ENCODE data around the gene ZSCAN5C. TPM values are rescaled to one million over a fixed set of nuclear protein-coding genes. Genes with fewer than 3 reads are reported as not detected.
A peak's percentile ranks its signal among the peaks of the same experiment; 100 is the strongest.
"Not testable (repeated sequence)": the region's sequence is repeated elsewhere in the genome, so short reads cannot be mapped to it uniquely, and the experiment has no call there.

ZSCAN5C gene
- total and polyA plus RNA-seq, 5 donors from 2014 or later, result not detected

DNA sequence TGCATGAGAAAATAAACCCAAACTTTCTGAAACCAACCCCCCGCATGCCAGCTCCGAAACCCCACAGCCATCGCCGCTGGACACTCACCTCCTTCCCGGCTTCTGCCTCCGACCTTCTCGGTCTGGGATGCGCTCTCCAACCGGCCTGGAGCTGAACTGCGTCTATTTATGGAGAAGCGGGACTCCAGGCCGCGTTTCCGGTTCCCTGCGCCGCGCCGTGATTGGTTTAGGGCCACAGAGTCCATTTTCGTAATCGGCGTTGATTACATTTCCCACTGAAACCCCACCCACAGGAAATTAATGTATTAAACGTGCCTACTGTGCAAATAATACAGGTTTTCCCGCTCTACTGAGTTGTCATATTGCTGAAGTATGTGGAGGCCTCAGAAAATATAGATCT, 4.4 kb upstream of the ZSCAN5C start, which contains the start of gene ZSCAN5B:
Gene ZSCAN5B, minus strand, starts transcription at position 138 of the 400 bp plus-strand sequence. CDS start 4,731 bp downstream, outside the sequence.
- not testable (repeated sequence) for H3K4me1 Mint-ChIP-seq; H3K9me3 ChIP-seq (ENCODE audit: control insufficient read depth in 2 of 2, low read length in 2 of 2); H3K36me3 ChIP-seq (ENCODE audit: control insufficient read depth, insufficient read depth, low read length); H3K36me3 Mint-ChIP-seq; H3K27me3 ChIP-seq (ENCODE audit: control insufficient read depth, insufficient read depth, low read length); H3K27ac ChIP-seq (ENCODE audit: insufficient read depth, low read length, poor library complexity, severe bottlenecking); DNase-seq; ATAC-seq (ENCODE audit: low read depth in 2 of 2); H3K4me3 ChIP-seq (ENCODE audit: low read depth, low read length); H3K27ac Mint-ChIP-seq; H3K4me1 ChIP-seq (ENCODE audit: control insufficient read depth, insufficient read depth, low read length, poor library complexity, severe bottlenecking); H3K9me3 Mint-ChIP-seq; H3K4me3 Mint-ChIP-seq; H3K27me3 Mint-ChIP-seq

DNA sequence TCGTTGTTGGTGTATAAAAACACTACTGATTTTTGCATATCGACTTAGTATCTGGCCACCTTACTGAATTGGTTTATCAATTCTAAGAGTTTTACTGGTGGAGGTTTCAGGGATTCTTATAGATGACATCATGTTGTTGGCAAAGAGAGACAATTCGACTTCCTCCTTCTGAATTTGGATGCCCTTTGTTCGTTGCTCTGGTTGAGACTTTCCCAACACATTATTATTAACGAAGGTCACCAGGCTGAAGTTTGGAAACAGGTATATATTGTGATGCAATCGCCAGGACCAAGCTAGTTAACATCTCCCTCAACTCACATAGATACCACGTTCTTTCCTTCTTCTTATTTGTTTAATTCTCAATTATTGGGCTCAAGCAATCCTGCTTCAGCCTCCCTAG, 2.4 kb upstream of the ZSCAN5C start:
- no peak overlapping the region for H3K27ac ChIP-seq (ENCODE audit: insufficient read depth, low read length, poor library complexity, severe bottlenecking)
- no peaks in the 10 kb centered on the region for H3K36me3 ChIP-seq (ENCODE audit: control insufficient read depth, insufficient read depth, low read length)
- no peak for ATAC-seq (ENCODE audit: low read depth in 2 of 2)
- no peaks in the 10 kb centered on the region for H3K4me1 ChIP-seq (ENCODE audit: control insufficient read depth, insufficient read depth, low read length, poor library complexity, severe bottlenecking)
- Mint-ChIP-seq H3K36me3 (no peaks in the 10 kb centered on the region), H3K27me3 (peaks cover 5% of the 10 kb centered on the region), H3K4me1 (no peaks in the 10 kb centered on the region), H3K27ac (no peak overlapping the region), H3K4me3 (no peak overlapping the region), H3K9me3 (no peaks in the 10 kb centered on the region)
- H3K4me3 ChIP-seq (ENCODE audit: low read depth, low read length), result no peak overlapping the region
- no peaks in the 10 kb centered on the region for H3K27me3 ChIP-seq (ENCODE audit: control insufficient read depth, insufficient read depth, low read length)
- no peak for DNase-seq
- H3K9me3 ChIP-seq (ENCODE audit: control insufficient read depth in 2 of 2, low read length in 2 of 2), result no peaks in the 10 kb centered on the region

DNA sequence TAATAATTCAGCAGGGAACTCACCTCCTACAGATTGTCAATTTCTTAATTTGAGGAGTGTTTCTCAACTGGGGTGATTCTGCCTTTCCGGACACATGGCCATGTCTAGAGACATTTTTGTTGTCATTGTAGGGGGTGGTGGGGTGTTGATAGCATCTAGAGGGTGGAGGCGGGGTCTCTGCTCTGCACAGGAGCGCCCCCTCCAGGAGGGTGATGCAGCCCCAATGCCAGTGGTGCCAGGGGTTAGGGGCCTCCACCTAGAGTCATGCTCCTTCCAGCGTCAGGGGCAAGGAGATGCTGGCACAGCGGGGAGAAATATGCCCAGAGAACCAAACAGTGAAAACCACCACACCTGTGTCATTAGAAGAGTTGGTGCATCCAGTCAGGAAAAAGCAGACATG, 5.5 kb downstream of the ZSCAN5C start:
- not testable (repeated sequence) for H3K4me1 Mint-ChIP-seq; H3K4me3 ChIP-seq (ENCODE audit: low read depth, low read length); H3K27me3 ChIP-seq (ENCODE audit: control insufficient read depth, insufficient read depth, low read length); H3K27ac Mint-ChIP-seq; ATAC-seq (ENCODE audit: low read depth in 2 of 2); H3K4me1 ChIP-seq (ENCODE audit: control insufficient read depth, insufficient read depth, low read length, poor library complexity, severe bottlenecking); H3K27ac ChIP-seq (ENCODE audit: insufficient read depth, low read length, poor library complexity, severe bottlenecking); H3K9me3 Mint-ChIP-seq; H3K9me3 ChIP-seq (ENCODE audit: control insufficient read depth in 2 of 2, low read length in 2 of 2); H3K36me3 ChIP-seq (ENCODE audit: control insufficient read depth, insufficient read depth, low read length); DNase-seq; H3K4me3 Mint-ChIP-seq; H3K27me3 Mint-ChIP-seq; H3K36me3 Mint-ChIP-seq

DNA sequence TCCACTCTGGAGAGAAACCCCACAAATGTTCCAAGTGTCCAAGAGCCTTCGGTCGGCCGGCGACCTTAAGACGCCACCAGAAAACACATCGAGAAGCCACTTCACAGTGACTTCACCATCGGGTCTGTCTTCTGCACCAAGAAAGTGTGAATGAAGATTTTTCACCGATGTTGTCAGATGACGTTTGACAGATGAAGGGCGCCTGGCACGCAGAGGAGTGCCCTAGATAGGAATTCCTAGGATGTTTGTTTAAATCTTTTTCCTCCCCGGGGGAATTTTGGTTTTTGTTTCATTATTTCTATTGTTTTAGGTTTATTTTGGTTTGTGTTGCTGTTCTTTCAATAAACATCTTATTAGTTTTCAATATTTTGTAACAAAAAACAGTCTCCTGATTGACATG, 7.0 kb downstream of the ZSCAN5C start:
- H3K9me3 Mint-ChIP-seq, result peaks cover 0 to 3% (median 0%) of the 10 kb centered on the region in 7 donors
- Histone ChIP-seq H3K36me3 (ENCODE audit: control insufficient read depth, insufficient read depth, low read length) (no peaks in the 10 kb centered on the region), H3K4me3 (ENCODE audit: low read depth, low read length) (no peak overlapping the region), H3K27me3 (ENCODE audit: control insufficient read depth, insufficient read depth, low read length) (no peaks in the 10 kb centered on the region), H3K27ac (ENCODE audit: insufficient read depth, low read length, poor library complexity, severe bottlenecking) (no peak overlapping the region), H3K9me3 (ENCODE audit: control insufficient read depth in 2 of 2, low read length in 2 of 2) (no peaks in the 10 kb centered on the region), H3K4me1 (ENCODE audit: control insufficient read depth, insufficient read depth, low read length, poor library complexity, severe bottlenecking) (no peaks in the 10 kb centered on the region)
- H3K27me3 Mint-ChIP-seq, result peaks cover 10% of the 10 kb centered on the region
- H3K4me1 Mint-ChIP-seq, result no peaks in the 10 kb centered on the region
- DNase-seq (no peak), ATAC-seq (ENCODE audit: low read depth in 2 of 2) (no peak)
- no peaks in the 10 kb centered on the region for H3K36me3 Mint-ChIP-seq
- no peak overlapping the region for H3K27ac Mint-ChIP-seq
- no peak overlapping the region for H3K4me3 Mint-ChIP-seq

DNA sequence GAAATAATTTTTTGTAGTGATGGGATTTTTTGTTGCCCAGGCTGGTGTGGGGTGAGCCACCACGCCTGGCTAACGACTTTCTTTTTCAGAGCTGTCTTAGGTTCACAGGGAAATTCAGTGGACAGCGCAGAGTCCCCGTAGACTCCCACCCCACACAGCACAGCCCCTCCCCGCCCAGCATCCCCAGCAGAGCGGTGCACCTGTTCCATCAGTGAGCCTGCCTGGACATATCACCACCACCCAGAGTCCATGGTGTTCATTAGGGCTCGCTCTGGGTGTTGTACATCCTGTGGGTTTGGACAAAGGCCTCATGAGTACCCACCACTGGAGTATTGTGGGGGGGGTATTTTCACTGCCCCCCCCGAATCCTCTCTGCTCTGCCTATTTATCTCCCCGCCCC, 8.0 kb downstream of the ZSCAN5C start:
- H3K27ac ChIP-seq (ENCODE audit: insufficient read depth, low read length, poor library complexity, severe bottlenecking); H3K36me3 ChIP-seq (ENCODE audit: control insufficient read depth, insufficient read depth, low read length); H3K27ac Mint-ChIP-seq; ATAC-seq (ENCODE audit: low read depth in 2 of 2); H3K4me1 Mint-ChIP-seq; H3K9me3 ChIP-seq (ENCODE audit: control insufficient read depth in 2 of 2, low read length in 2 of 2); H3K4me3 ChIP-seq (ENCODE audit: low read depth, low read length); H3K27me3 ChIP-seq (ENCODE audit: control insufficient read depth, insufficient read depth, low read length); H3K36me3 Mint-ChIP-seq; DNase-seq; H3K4me1 ChIP-seq (ENCODE audit: control insufficient read depth, insufficient read depth, low read length, poor library complexity, severe bottlenecking); H3K4me3 Mint-ChIP-seq; H3K9me3 Mint-ChIP-seq: not testable (repeated sequence)
- H3K27me3 Mint-ChIP-seq, result peaks cover 13% of the 10 kb centered on the region

DNA sequence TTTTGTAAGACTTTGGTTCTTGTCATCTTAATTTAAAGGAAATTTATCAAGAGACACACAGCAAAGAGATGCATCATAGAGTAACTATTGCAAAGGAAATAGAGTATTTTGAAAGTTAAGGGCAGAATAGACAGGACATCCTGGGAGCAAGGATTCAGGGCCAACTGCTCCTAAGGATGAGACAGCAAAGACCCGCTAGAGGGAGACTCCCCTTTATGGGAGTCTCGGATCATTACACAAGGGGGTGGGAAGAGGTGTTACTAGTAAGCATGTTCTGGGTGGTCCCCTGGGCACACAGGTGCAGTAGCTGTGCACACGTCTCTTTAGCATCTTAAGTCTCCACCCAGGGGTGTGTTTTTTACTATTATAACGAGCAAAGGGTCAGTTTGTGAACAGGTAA, 9.6 kb downstream of the ZSCAN5C start:
- DNase-seq (no peak), ATAC-seq (ENCODE audit: low read depth in 2 of 2) (no peak)
- H3K9me3 ChIP-seq (ENCODE audit: control insufficient read depth in 2 of 2, low read length in 2 of 2), result no peaks in the 10 kb centered on the region
- H3K4me3 ChIP-seq (ENCODE audit: low read depth, low read length), result no peak overlapping the region
- no peaks in the 10 kb centered on the region for H3K36me3 ChIP-seq (ENCODE audit: control insufficient read depth, insufficient read depth, low read length)
- H3K27ac ChIP-seq (ENCODE audit: insufficient read depth, low read length, poor library complexity, severe bottlenecking), result no peak overlapping the region
- no peak overlapping the region for H3K27ac Mint-ChIP-seq
- no peaks in the 10 kb centered on the region for H3K36me3 Mint-ChIP-seq
- no peak overlapping the region for H3K4me3 Mint-ChIP-seq
- H3K27me3 Mint-ChIP-seq, result peaks cover 24% of the 10 kb centered on the region
- peaks cover 0 to 4% (median 0%) of the 10 kb centered on the region in 7 donors for H3K9me3 Mint-ChIP-seq
- H3K4me1 Mint-ChIP-seq, result peaks cover 0 to 4% (median 0%) of the 10 kb centered on the region in 4 donors
- H3K4me1 ChIP-seq (ENCODE audit: control insufficient read depth, insufficient read depth, low read length, poor library complexity, severe bottlenecking), result no peaks in the 10 kb centered on the region
- H3K27me3 ChIP-seq (ENCODE audit: control insufficient read depth, insufficient read depth, low read length), result no peaks in the 10 kb centered on the region

DNA sequence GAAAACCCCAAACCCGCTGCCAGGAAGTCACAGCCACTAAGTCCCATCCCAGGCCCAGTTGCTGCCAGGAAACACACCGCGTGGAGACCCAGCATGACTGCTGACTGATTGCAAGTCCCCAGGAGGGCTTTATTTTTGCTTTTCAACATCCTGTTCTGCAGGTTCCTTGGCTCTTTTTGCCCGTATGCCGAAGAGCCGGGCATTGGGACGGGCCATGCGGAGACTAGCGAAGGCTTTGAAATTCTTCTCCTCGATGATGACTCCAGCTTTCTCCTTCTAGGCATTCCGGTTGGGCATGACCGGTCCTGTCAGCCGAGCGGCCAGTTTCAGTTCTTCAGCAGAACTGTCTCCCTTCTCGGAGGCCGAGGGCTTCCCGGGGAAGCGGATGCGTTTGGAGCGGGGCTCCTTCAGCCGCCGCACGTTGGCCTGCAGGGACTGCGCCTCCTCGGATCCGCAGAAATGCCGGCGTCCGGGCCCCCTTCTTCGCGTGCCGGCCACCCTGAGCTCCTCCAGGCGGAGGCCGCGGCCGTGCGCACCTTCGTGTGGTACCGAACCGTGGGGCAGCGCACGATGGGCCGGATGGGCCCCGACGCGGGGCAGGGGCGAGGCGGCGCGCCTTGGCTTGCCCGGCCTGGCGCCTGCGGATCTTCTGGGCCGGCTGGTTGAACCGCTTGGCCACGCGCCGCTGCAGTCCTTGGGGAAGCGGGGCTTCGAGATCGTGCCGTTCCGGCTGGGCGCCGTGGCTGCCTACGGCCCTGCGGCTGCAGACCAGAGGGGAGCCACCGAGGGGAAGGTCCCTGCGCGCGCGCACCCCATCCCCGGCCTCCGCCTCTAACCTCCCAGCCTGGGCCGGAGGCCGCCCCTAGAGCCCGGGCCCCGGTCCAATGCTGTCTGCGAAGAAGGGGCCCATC, 15.2 kb downstream of the ZSCAN5C start:
- Histone ChIP-seq H3K36me3 (ENCODE audit: control insufficient read depth, insufficient read depth, low read length) (no peaks in the 10 kb centered on the region), H3K9me3 (ENCODE audit: control insufficient read depth in 2 of 2, low read length in 2 of 2) (no peaks in the 10 kb centered on the region), H3K27ac (ENCODE audit: insufficient read depth, low read length, poor library complexity, severe bottlenecking) (no peak overlapping the region), H3K27me3 (ENCODE audit: control insufficient read depth, insufficient read depth, low read length) (peaks cover 2% of the 10 kb centered on the region), H3K4me1 (ENCODE audit: control insufficient read depth, insufficient read depth, low read length, poor library complexity, severe bottlenecking) (no peaks in the 10 kb centered on the region), H3K4me3 (ENCODE audit: low read depth, low read length) (no peak overlapping the region)
- Mint-ChIP-seq H3K36me3 (peaks cover 6% of the 10 kb centered on the region), H3K27ac (no peak overlapping the region), H3K4me1 (peaks cover 0 to 4% (median under 1%) of the 10 kb centered on the region in 4 donors), H3K4me3 (no peak overlapping the region), H3K9me3 (peaks cover 0 to 3% (median 0%) of the 10 kb centered on the region in 7 donors), H3K27me3 (peaks cover 36% of the 10 kb centered on the region)
- DNase-seq, result peak in 1 of 3 donors; percentile 3
- no peak for ATAC-seq (ENCODE audit: low read depth in 2 of 2)

GRCh38 chr19:56218961-56219360, 16.9 kb downstream of the ZSCAN5C start:
- H3K27me3 Mint-ChIP-seq, result peaks cover 32% of the 10 kb centered on the region
- DNase-seq, result no peak
- H3K4me3 Mint-ChIP-seq, result no peak overlapping the region
- no peak for ATAC-seq (ENCODE audit: low read depth in 2 of 2)
- peaks cover 2% of the 10 kb centered on the region for H3K27me3 ChIP-seq (ENCODE audit: control insufficient read depth, insufficient read depth, low read length)
- H3K27ac Mint-ChIP-seq, result no peak overlapping the region
- H3K27ac ChIP-seq (ENCODE audit: insufficient read depth, low read length, poor library complexity, severe bottlenecking), result no peak overlapping the region
- H3K4me1 ChIP-seq (ENCODE audit: control insufficient read depth, insufficient read depth, low read length, poor library complexity, severe bottlenecking), result no peaks in the 10 kb centered on the region
- H3K4me3 ChIP-seq (ENCODE audit: low read depth, low read length), result no peak overlapping the region
- peaks cover 0 to 1% (median 0%) of the 10 kb centered on the region in 7 donors for H3K9me3 Mint-ChIP-seq
- peaks cover 0 to 4% (median under 1%) of the 10 kb centered on the region in 4 donors for H3K4me1 Mint-ChIP-seq
- no peaks in the 10 kb centered on the region for H3K9me3 ChIP-seq (ENCODE audit: control insufficient read depth in 2 of 2, low read length in 2 of 2)
- H3K36me3 ChIP-seq (ENCODE audit: control insufficient read depth, insufficient read depth, low read length), result no peaks in the 10 kb centered on the region
- peaks cover 19% of the 10 kb centered on the region for H3K36me3 Mint-ChIP-seq

Measured in CD4-positive, CD25-positive, alpha-beta regulatory T cell (primary cell).